Left kidney (tissue), 2 donors: ENCODE results near the gene API5. TPM values are rescaled to one million over a fixed set of nuclear protein-coding genes. Genes with fewer than 3 reads are reported as not detected.

Source experiments
- DNase-seq: peaks from one replicate; pipeline ENCODE4 v3.0.0-alpha.2; 2013
- polyA plus RNA-seq: library from polyadenylated mRNA; unstranded; fragments of 120-200 nt; gene quantifications from one replicate; pipeline ENCODE4 v1.2.1, GENCODE V29; 2013; ENCODE audit not compliant: insufficient read length

The API5 gene
- polyA plus RNA-seq, 1 donor, result 138 TPM

DNA sequence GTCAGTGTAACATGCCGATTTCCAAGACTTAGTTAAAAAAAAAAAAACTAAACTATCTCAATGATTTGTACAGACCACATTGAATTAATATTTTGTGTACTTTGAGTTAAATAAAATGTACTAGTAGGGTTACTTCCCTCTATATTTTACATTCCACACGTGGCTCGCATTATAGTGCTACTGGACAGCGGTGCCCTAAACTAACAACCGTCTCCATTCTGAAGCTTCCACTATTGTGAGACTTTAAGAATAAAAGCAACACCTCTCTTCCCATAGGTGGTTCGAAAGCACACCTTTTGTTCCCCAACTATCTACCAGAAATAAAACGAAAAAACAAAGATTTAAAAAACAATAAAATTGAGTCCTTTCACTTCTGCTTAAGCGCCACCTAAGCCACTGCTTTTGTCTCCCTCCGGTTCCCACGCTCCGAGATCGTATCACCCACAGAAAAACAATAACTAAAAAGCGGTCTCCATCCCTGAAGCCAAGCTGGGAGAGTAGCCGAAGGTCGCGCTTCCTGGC, 46.5 kb downstream of the API5 start:
- DNase-seq, result peak; percentile 26

DNA sequence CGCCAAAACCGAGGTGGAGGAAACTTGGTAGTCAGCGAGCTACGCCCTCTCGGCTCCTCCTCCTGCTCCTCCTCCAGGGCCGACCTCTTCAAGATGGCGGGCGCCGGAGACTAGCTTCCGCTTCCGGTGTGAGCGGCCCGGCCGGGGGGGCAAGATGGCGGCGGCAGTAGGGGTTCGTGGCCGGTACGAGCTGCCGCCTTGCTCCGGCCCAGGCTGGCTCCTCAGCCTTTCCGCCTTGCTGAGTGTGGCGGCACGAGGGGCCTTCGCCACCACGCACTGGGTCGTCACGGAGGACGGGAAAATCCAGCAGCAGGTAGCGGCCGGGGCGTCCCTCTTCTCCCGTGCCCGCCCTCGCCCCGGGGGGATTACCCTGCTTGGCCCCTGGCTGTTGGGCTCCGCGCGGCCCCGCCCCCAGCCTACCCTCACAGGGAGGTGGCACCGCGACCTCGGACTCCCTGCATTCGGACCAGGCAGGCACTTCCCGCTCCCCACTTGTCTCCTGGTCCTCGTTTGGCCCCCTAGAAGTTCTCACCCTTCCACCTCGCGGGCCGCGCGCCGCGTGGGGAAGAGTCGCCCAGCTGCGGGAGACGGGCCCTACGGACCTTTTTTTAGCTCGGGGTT, 47.1 kb downstream of the API5 start, which contains the start of gene TTC17:
Gene TTC17 (plus strand): TSS at position 120 of the 621 bp plus-strand sequence. CDS start 35 bp downstream, at position 155.
- DNase-seq, result peak; percentile 89

DNA sequence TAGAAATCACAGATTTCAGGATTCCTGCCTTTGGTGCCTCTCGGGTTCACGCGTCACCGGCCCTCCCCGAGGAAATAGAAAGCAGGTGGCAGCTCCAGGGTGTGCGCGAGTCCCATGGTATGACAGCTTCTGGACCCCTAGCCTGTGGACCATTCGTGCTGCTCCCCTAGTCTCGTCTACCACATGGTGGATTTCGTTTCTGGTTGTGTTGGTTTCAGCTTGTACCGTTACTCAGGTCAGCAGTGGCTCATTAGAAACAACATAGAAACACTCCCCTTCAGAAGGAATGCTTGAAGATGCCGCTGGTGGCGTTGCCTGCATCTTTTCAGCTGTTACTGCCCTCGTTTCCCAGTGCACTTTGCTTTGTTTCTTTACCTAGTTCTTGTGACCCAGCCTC, 47.6 kb downstream of the API5 start:
- DNase-seq, result peak; percentile 19

DNA sequence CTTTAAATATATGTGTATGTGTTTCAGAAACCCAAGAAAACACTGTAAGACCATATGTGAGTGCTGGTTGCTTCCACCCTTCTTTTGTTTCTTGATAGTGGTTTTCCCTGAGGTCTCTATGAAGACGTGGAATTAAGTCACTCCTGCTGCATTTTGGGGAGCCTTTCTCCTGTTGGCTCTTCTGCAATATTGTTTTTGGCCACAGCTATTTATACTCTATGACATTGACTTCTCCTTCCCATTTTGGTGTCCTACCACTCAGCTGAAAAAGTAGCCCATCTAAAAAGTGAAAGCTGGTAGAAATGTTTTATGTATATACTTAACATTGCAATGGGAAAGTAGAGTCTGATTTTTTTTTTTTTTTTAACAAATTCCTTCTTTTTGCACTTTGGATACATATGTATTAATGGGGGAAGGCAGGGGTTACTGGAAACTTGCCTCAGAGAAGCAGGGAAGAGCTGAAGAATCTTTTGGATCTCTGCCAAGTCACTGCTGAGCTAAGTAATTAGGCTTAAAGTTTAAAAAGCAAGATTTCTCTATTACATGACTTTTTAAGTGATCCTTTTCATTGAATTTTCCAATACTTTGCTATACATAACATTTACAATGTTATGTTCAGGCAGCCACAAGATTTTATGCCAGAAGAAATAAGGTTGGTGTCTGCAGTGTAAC, 48.7 kb downstream of the API5 start:
- DNase-seq, result no peak

DNA sequence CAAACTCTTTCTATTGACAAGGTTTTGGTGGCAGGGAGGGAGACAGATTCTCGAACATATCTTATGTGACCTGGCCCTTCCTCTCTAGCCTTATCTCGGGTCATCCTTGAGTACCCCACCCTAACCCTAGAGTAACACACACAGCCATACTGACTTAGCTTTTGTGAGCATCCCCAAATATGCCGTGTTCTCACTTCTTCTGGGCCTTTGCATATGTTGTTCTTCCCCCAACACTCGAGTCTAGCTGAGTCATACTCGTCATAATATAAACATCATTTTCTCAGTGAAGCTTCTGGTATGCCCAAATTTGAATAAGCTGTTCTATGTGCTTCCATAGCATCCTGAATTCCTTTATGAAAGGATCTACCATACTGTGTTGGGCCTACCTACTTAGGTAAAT, 54.9 kb downstream of the API5 start:
- DNase-seq, result no peak

DNA sequence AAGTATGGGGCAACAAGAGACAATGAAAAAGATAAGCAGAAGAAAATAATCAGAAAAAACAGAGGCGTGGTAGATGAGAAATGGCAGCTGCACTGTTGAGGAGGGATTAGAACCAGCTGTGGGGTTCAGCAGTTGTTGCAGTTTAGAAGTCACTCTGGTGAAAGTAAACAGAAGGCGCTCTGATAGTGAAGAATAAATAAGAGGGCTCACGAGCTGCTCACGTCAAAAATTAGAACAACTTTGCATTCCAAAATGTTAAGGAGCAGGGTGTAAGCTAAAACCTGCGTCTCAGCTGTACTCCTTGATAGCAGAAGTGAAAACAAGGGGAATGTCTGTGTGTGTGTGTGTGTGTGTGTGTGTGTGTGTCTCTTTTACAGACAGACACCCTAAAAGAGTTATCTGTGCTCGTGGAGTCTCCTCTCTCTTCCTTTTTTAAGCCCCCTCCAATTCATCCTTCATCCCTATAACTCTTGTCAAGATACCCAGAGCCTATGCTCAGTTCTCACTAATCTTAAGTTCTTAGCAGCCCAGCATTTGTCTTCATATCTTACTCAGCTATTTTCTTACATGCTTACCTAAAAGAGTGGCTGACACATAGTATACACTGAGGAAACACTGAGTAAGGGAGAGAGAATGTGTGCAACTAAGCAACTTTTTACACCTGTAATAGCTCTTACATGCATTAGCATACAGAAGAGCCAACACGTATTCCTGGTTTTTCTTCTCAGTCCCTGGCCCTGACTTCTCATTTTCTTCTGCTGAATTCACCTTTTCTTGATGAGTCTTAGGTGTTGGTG, 55.8 kb downstream of the API5 start:
- DNase-seq, result no peak

DNA sequence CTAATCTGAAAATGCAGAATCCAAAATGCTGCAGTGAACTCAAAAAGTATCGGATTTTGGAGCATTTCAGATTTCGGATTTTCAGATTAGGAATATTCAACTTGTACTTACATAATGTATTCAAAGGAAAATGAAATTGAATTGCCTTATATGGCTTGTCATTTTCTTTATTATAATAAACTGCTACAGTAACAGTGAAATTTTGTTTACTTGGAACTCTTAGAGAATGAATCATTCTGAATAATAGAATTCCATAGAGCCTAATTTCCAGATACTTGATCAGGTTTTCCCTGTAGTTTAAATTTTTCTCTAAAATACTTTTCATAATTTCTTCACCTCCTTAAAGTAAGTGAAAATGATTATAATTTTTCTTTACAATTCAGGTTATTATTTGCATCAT, 64.3 kb downstream of the API5 start:
- DNase-seq, result no peak

DNA sequence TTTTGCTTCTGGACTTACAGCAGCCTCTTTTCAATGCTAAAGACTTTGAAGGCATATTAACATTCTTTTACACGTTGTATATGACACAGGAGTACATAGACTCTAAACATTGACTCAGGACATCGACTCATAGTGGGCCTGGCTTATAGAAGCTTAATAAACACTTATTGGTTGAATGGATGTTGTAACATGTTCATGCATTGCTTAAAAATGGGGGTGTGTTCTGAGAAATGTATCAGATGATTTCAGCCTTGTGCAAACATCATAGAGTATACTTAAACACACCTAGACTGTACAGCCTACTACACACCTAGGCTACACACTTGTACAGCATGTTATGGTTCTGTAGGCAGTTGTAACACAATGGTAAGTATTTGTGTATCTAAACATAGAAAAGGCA, 64.8 kb downstream of the API5 start:
- DNase-seq, result no peak

DNA sequence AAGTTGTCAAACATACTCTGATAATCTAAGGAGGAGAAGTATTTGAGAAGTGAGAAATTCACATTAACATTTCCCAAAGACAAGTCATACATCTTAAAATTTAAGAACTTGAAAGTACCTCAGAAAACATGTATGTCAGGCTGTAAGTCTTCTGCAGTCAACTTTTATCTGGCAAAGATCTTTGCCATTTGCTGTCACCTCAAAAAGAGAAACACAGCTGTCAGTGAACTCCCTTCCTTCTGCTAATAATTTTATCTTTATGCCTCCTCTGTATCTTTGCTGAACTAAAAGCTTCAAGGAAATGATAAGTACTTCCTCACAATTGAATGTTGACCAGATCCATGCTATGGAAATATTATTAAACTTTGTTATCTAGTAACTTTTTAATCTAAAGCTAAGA, 65.6 kb downstream of the API5 start:
- DNase-seq, result no peak

DNA sequence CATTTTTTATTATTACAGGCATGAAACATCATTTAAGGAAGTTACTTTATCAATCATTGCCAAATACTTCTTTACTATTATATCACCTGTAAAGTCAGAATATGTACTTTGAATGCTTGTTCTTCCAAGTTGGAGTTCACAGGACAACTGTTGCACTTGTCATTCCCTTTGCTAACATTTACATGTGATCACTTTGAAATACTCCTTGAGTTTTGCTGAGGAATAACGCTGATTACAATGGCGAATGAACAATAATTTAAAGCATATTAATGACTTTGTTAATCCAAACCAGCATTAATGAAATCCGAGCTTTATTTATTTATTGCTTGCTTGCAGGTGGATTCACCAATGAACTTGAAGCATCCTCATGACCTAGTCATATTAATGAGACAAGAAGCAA, 67.1 kb downstream of the API5 start:
- no peak for DNase-seq

DNA sequence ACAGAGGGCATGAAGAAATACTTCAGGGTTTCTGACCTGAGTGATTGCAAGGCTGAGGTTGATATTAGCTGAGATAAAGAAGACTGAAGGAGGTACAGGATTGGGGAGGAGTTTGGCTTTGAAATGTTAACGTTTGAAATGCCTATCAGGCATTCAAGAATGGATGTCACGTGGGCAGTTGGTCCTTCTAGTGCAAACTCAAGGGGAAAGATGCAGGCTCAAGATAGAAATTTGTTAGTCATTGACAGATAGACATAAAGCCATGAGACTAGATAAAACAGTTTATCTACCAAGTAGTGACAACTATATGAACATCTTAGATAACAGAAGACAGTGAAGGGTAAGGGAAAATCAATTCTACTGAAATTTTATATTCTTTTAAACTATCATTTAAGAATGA, 70.0 kb downstream of the API5 start:
- DNase-seq, result no peak

DNA sequence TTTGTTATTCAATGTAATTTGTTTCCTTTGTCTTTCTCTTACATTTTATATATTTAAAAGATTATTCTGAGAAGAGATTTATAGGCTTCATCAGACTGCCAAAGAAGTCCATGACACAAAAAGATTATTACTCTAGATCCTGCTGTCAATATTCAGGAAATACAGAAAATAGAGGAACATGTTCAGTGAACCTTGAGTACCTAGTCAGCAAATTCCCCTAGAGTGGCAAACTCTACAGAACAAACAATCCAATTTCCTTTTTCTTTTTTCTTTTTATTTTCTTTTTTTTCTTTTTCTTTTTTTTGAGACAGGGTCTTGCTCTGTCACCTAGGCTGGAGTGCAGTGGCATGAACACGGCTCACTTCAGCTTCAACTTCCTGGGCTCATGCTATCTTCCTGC, 70.8 kb downstream of the API5 start:
- DNase-seq, result no peak

DNA sequence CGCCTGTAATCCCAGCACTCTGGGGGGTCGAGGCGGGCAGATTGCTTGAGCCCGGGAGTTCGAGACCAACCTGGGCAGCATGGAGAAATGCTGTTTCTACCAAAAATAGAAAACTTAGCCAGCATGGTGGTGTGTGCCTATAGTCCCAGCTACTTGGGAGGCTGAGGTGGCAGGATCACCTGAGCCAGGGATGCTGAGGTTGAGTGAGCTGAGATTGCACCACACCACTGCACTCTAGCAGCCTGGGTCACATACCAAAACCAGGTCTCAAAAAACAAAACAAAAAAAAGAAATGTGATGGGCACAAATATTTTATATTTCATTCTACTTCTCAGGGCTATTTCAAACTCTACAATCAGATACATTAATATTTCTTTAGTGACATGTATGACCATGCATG, 72.6 kb downstream of the API5 start:
- no peak for DNase-seq

DNA sequence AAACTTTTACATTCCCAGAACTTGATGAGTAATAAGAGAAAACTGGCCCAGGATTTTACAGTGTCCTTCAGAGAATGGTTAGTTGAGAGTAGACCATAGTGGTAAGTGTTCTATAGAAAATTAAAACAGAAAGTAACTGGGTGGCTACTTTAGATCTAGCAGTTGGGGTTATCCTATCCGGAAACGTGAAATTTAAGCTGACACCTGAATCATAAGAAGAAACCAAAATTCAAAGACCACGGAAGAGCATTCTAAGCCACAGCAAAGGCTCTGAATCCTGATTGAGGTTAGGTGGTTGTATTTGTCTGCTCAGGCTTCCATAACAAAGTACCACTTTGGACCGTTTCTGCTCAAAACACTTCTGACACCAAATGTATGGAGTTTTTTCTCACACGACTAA, 80.9 kb downstream of the API5 start:
- DNase-seq, result no peak

DNA sequence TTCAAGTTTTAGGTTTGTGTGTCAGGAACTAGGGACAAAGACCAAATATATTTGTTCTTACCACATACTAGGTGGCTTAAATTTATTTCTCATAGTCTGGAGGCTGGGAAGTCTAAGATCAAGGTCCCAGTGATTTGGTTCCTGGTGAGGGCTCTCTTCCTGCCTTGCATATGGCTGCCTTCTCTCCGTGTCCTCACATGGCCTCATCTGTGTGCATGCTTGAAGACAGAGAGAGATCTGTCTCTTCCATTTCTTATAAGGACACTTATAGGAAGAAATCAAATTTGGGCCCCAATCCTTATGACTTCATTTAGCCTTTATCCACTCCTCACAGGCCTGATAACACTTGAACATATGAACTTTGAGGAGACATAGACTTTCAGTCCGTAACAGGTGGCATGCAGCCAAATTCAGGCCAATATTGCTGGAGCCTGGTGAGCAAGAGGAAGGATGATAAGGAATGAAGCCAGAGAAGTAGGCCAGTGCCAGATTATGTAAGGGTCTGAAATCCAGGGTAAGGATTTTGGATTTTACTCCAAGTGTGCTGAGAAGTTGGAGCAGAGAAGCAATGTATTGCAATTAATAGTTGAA, 82.1 kb downstream of the API5 start:
- no peak for DNase-seq

Other genes with a start within 250 kb of the API5 start
- gene TTC17, start 46.9 kb downstream of the API5 start, polyA plus RNA-seq, result 182 TPM